SK-N-MC (cell line): ENCODE data around the gene SH3RF1.

Experiments used
- EZH2 ChIP-seq: fragments of 200-600 bp; sonication (generic); IDR thresholded peaks from one replicate; pipeline ENCODE4 v1.6.1; 2017; ENCODE audit warnings: antibody characterized with exemption
- POLR2AphosphoS5 ChIP-seq: IDR thresholded peaks from 2 replicates; pipeline ENCODE4 v1.6.1; 2012; ENCODE audit warnings: mild to moderate bottlenecking, low read depth, low read length, borderline replicate concordance

DNA sequence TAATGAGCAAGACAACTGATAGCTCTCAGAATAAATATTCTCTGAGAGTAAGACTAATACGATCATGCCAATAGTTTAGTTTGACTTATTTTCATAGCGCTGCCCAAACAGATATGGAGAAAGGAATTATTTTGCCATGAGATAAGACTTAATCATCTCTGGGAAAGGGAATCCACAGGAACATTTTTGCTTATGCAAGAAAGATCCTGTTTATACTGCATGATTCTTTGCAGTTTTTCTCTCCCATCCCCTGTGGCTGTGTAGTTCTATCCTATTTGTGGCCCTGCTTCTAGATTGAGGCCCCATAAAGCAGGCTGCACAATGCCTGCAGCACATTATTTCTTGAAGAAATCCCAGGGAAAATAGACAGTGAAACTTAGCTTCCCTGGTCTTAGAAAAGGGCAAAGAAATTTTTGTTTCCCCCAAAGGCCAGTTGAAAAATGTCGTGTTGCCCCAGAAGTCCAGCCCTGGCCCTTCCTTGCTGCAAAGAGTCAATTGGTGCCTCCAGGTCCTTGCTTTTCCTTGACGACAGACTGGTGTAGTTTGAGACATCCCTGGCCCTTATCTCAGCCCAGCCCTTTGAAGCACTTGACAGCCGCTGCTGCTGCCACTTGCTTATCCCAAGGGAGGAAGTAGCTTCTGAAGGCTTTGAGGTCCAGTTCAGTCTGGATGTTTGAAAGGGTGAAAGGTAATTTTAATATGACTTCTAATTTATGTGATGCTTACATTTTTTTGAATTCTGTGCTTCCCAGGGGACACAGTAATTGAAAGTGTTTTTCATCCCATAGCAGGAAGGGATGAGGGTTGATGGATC, 45.0 kb upstream of the SH3RF1 start:
- TF ChIP-seq POLR2AphosphoS5, result no peak
- no peak for TF ChIP-seq EZH2
